Measurements from ENCODE around the gene ABCC12.

The ABCC12 gene

GRCh38 chr16:48133455-48134211 lies 22.2 kb downstream of the ABCC12 start:
- TF ChIP-seq, protein P1, sequence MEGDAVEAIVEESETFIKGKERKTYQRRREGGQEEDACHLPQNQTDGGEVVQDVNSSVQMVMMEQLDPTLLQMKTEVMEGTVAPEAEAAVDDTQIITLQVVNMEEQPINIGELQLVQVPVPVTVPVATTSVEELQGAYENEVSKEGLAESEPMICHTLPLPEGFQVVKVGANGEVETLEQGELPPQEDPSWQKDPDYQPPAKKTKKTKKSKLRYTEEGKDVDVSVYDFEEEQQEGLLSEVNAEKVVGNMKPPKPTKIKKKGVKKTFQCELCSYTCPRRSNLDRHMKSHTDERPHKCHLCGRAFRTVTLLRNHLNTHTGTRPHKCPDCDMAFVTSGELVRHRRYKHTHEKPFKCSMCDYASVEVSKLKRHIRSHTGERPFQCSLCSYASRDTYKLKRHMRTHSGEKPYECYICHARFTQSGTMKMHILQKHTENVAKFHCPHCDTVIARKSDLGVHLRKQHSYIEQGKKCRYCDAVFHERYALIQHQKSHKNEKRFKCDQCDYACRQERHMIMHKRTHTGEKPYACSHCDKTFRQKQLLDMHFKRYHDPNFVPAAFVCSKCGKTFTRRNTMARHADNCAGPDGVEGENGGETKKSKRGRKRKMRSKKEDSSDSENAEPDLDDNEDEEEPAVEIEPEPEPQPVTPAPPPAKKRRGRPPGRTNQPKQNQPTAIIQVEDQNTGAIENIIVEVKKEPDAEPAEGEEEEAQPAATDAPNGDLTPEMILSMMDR (IDR thresholded peaks at IDR 0.05; ENCODE audit: insufficient read depth, low read depth, low read length, missing control alignments) = no peak
- H3K4me3 ChIP-seq (ENCODE audit: low read depth, low read length) = no peak overlapping the region
- DNase-seq (ENCODE audit: low read depth) = no peak

DNA sequence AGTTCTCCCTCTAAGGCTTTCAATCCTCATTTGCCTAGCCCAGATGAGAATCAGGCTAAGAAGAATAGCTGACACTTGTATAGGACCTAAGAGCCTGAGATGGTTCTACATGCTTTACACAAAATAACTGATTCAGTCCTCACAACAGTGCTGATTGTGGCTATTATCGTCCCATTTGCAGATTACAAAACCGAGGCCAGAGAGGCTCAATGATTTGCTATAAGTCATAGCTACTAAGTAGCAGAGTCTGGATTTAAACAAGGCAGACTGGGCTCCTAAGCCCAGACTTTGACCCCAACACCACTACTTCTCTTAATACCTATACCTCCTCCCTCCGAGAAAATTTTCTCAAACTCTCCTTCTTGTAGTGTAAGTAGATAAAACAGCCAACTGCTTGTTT lies 23.1 kb downstream of the ABCC12 start:
- no peak overlapping the region for H3K4me3 ChIP-seq (ENCODE audit: low read depth, low read length)
- DNase-seq (ENCODE audit: low read depth) = no peak
- TF ChIP-seq, protein P1 (IDR thresholded peaks at IDR 0.05; ENCODE audit: insufficient read depth, low read depth, low read length, missing control alignments) = no peak

GRCh38 chr16:48131201-48131935 lies 24.4 kb downstream of the ABCC12 start:
- TF ChIP-seq, protein P1 (IDR thresholded peaks at IDR 0.05; ENCODE audit: insufficient read depth, low read depth, low read length, missing control alignments) = no peak
- H3K4me3 ChIP-seq (ENCODE audit: low read depth, low read length) = no peak overlapping the region
- DNase-seq (ENCODE audit: low read depth) = no peak

DNA sequence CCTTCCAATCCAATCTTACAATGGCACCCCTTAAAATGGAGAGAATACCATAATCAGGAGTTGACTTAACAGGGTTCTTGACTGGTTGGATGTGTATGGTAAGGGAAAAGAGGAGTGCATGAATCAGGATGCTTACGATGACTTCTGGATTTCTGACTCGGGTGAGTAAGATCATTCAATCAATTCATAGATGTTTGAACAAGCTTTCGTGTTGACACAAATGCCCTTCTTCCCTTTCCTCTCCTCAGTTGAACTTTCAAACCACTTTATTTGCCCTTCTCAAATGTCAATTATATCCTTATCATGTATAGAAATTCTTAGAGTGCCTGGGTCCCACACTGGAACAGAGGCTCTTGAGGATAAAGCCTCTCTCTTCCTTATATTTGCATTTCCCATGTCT lies 25.9 kb downstream of the ABCC12 start:
- H3K4me3 ChIP-seq (ENCODE audit: low read depth, low read length) = no peak overlapping the region
- DNase-seq (ENCODE audit: low read depth) = no peak
- TF ChIP-seq, protein P1 (IDR thresholded peaks at IDR 0.05; ENCODE audit: insufficient read depth, low read depth, low read length, missing control alignments) = no peak

DNA sequence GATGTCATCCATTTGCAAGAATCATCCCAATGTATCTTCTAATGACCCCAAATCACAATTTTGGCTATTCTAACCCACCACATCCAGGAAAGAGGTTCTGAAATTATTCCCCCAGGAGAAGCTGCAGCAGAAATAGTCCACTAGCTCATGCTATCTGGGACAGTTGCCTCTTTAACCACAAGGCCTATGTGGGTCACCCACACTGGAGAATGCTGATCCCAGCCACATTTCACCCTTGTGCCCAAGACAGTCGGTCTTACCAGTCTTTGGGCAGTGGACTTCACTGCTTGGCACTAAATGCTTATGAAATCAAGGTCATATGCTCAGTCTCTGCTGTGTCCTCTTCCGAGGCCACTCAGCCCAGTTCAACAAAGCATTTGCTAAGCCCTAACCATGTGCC lies 27.0 kb downstream of the ABCC12 start:
- H3K4me3 ChIP-seq (ENCODE audit: low read depth, low read length) = no peak overlapping the region
- DNase-seq (ENCODE audit: low read depth) = no peak
- TF ChIP-seq, protein P1 (IDR thresholded peaks at IDR 0.05; ENCODE audit: insufficient read depth, low read depth, low read length, missing control alignments) = no peak

DNA sequence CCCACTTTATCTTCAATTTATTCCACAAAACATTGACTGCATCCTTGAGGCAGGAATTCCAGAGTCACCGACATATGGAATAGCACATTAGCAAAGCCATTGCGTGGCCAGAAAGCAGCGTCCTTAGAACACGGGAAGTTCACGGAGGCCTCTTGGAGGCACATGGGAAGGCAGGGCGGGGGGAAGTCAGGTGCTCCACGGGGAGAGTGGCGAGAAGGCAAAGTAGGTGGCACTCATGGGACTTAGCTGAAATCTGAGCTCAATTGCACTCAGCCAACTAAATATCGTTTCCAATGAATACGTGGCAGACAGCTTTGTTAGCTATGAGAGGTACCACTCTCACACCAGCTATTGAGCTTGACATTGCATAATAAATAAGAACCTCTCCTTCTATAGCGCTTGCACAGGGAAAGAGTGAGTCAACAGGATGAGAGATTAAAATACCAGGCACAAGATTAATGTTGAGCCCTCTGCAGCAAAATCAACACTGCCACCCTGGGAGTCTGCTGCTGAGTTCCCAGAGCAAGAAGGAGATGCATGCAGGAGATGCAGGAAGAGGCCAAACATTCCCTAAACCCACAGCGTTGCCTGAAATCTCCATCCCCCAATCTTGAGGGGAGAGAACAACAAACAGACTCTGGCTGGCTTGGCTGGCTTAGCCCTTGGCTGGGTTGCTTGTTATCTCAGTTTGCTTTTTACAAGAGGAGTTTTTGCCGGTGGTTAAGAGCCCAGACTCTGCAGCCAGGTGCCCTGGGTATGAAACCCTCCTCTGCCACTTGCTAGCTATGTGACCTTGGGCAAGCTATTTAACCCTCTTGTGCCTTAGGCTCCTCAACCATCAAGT lies 28.8 kb downstream of the ABCC12 start:
- H3K4me3 ChIP-seq (ENCODE audit: low read depth, low read length) = no peak overlapping the region
- no peak for DNase-seq (ENCODE audit: low read depth)
- TF ChIP-seq, protein P1 (IDR thresholded peaks at IDR 0.05; ENCODE audit: insufficient read depth, low read depth, low read length, missing control alignments) = no peak

Measured in GM12865 (cell line).